ENCODE results near the gene MBOAT2. TPM values are rescaled to one million over a fixed set of nuclear protein-coding genes. Genes with fewer than 3 reads are reported as not detected.

The MBOAT2 gene
- total and polyA plus RNA-seq, 11 donors: 4.5 to 34.9 (median 16.1) TPM

DNA sequence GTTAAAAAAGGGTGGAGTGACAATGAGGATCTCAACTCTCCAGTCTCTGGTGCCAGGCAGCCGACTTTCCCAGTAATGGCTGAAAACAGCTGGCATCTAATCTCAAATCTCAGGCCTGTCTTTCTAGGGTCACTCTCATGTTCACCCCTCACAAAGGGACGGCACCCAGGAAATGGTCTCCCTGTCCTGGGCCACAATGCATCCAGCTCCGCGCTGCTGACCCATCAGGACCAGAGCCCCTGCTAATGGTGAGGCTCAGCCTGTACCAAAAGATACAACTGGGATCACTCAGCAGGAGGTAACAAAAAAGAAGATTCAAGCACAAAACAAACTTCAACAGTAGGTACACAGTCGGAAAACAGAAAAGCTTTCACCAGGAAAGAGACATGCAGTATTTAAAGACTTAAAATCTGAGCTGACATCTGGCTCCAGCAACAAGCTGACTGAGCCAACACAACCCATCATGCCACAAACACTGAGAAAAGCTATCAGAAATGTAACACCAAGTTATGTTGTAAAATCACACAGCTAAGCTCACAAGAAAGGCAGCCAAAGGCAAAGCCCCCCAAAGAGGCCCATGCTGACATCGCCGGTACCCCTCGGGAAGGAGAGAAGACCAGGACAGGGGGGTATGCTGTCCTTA is 152.5 kb downstream of the MBOAT2 start:
- Histone ChIP-seq H3K27ac (no peak overlapping the region), H3K36me3 (no peaks in the 10 kb centered on the region), H3K27me3 (peaks cover 0 to 8% (median 0%) of the 10 kb centered on the region in 9 donors), H3K4me1 (no peaks in the 10 kb centered on the region), H3K4me3 (no peak overlapping the region), H3K9me3 (no peaks in the 10 kb centered on the region)
- ATAC-seq (no peak), DNase-seq (no peak)
- intact Hi-C loops (cut with DNase I): no loop called here
- TF ChIP-seq, protein P1, sequence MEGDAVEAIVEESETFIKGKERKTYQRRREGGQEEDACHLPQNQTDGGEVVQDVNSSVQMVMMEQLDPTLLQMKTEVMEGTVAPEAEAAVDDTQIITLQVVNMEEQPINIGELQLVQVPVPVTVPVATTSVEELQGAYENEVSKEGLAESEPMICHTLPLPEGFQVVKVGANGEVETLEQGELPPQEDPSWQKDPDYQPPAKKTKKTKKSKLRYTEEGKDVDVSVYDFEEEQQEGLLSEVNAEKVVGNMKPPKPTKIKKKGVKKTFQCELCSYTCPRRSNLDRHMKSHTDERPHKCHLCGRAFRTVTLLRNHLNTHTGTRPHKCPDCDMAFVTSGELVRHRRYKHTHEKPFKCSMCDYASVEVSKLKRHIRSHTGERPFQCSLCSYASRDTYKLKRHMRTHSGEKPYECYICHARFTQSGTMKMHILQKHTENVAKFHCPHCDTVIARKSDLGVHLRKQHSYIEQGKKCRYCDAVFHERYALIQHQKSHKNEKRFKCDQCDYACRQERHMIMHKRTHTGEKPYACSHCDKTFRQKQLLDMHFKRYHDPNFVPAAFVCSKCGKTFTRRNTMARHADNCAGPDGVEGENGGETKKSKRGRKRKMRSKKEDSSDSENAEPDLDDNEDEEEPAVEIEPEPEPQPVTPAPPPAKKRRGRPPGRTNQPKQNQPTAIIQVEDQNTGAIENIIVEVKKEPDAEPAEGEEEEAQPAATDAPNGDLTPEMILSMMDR (IDR thresholded peaks at IDR 0.05): no peak
- no peak for TF ChIP-seq POLR2A (IDR thresholded peaks at IDR 0.05)
- 87 to 94% (median 90%) methylated on average over 8 of the region's 8 CpGs for WGBS, 4 donors

DNA sequence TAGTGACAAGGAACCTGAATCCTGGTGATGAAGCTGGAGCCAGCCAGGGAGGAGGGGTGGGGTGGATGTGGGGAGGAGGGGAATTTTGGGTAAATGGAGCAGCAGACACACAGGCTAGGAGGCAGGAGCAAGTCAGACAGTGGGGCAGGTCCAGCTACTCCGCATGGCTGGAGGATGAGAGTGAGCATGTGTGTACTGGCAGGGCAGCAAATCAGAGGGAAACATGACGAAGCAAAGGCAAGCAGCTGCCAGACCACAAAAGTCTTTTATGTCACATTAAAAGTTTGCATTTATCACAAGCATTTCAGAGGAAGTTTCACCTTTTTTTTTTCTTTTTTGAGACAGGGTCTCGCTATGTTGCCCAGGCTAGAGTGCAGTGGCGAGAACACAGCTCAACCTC is 154.2 kb downstream of the MBOAT2 start:
- Histone ChIP-seq H3K27me3 (peaks cover 0 to 8% (median 0%) of the 10 kb centered on the region in 9 donors), H3K27ac (no peak overlapping the region), H3K4me1 (no peaks in the 10 kb centered on the region), H3K36me3 (no peaks in the 10 kb centered on the region), H3K4me3 (no peak overlapping the region), H3K9me3 (no peaks in the 10 kb centered on the region)
- no peak for DNase-seq
- no peak for ATAC-seq
- intact Hi-C loops (cut with DNase I): no loop called here
- TF ChIP-seq, protein P1 (IDR thresholded peaks at IDR 0.05): no peak
- no peak for TF ChIP-seq POLR2A (IDR thresholded peaks at IDR 0.05)
- WGBS, 4 donors: 83 to 91% (median 87%) methylated on average over 4 of the region's 4 CpGs

DNA sequence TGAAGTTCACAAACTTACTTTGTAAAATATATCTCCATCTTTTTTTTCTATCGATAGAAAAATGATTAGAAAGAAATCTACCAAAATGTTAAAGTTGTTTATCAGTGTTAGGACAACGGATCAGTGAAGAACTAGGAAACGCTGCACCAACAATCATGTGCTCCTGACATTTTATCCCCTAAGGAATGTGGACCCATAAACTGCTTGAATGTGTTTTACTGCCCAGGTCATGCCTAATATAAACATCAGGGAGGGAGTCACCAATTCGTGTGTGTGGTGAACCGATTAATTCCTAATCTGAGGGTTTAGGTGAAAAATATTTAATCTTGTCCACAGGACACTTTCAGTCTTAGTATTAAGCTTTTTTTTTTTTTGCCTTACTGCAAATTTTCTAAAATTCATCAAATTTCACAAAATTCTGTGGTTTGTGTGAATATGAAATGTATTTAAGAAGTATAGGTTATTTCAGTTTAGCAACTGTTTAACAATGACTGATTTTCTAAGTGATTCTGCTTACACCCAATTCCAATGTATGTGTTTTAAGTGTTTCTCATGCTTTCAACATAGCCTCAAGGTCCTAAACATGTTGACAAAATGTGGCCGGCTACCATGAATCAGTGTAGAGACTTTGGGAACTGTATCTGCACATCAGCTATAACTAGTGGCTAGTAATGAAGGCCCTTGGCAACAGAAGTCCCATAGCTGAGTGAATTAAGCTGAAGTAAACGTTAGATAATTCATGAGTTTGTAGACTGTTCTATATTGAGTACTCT is 155.0 kb downstream of the MBOAT2 start:
- TF ChIP-seq, protein P1 (IDR thresholded peaks at IDR 0.05): no peak
- no peak for TF ChIP-seq POLR2A (IDR thresholded peaks at IDR 0.05)
- DNase-seq: no peak
- ATAC-seq: no peak
- H3K36me3 ChIP-seq: no peaks in the 10 kb centered on the region
- WGBS, 4 donors: 82 to 86% (median 83%) methylated on average over 7 of the region's 7 CpGs
- H3K4me1 ChIP-seq: no peaks in the 10 kb centered on the region
- H3K27ac ChIP-seq: no peak overlapping the region
- no peaks in the 10 kb centered on the region for H3K9me3 ChIP-seq
- peaks cover 0 to 8% (median 0%) of the 10 kb centered on the region in 9 donors for H3K27me3 ChIP-seq
- H3K4me3 ChIP-seq: no peak overlapping the region
- intact Hi-C loops (cut with DNase I): no loop called here

DNA sequence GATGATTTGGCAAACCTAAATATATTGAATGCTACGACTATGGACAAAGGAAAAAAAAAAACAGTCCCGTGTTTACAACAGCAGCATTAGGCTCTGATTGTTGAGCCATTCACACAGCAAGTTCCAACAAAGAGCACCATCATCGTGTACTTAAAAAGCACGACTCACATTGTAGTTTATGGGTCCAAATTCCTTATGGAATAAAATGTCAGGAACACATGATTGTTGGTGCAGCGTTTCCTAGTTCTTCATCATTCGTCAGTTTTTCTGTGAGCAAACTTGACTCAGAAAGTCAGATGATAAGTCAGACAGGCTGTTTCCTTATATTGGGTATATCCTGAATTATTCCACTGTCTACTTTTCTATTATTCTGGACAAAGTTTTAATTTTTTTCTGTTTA is 156.1 kb downstream of the MBOAT2 start:
- H3K4me1 ChIP-seq: no peaks in the 10 kb centered on the region
- peaks cover 0 to 8% (median 0%) of the 10 kb centered on the region in 9 donors for H3K27me3 ChIP-seq
- ATAC-seq (no peak), DNase-seq (no peak)
- H3K36me3 ChIP-seq: no peaks in the 10 kb centered on the region
- H3K9me3 ChIP-seq: no peaks in the 10 kb centered on the region
- H3K4me3 ChIP-seq: no peak overlapping the region
- no peak overlapping the region for H3K27ac ChIP-seq
- intact Hi-C loops (cut with DNase I): no loop called here
- TF ChIP-seq POLR2A (IDR thresholded peaks at IDR 0.05): no peak
- TF ChIP-seq, protein P1 (IDR thresholded peaks at IDR 0.05): no peak
- 91 to 94% (median 92%) methylated on average over 6 of the region's 6 CpGs for WGBS, 4 donors
